ENCODE data around the gene FER1L5.

The FER1L5 gene

GRCh38 chr2:96642564-96643360, at the start of gene FER1L5:
Gene FER1L5 (plus strand): TSS chr2:96642764. CDS start chr2:96642837, 73 bp downstream.
- DNase-seq (ENCODE audit: low spot score): no peak

- DNase-seq (ENCODE audit: low spot score): no peak
Measured at GRCh38 chr2:96594282-96594681, 48.3 kb upstream of the FER1L5 start.

GRCh38 chr2:96594691-96595152, 47.8 kb upstream of the FER1L5 start:
- peak; percentile 43 for DNase-seq (ENCODE audit: low spot score)

- no peak for DNase-seq (ENCODE audit: low spot score)
Measured at GRCh38 chr2:96596596-96596995, 46.0 kb upstream of the FER1L5 start.

GRCh38 chr2:96599941-96600340, 42.6 kb upstream of the FER1L5 start:
- no peak for DNase-seq (ENCODE audit: low spot score)

GRCh38 chr2:96601382-96602292, 40.9 kb upstream of the FER1L5 start:
- no peak for DNase-seq (ENCODE audit: low spot score)

GRCh38 chr2:96602330-96602823, 40.2 kb upstream of the FER1L5 start:
- no peak for DNase-seq (ENCODE audit: low spot score)

GRCh38 chr2:96604104-96604503, 38.5 kb upstream of the FER1L5 start:
- no peak for DNase-seq (ENCODE audit: low spot score)

GRCh38 chr2:96608469-96609455, 33.8 kb upstream of the FER1L5 start:
- no peak for DNase-seq (ENCODE audit: low spot score)

- no peak for DNase-seq (ENCODE audit: low spot score)
Measured at GRCh38 chr2:96616128-96616527, 26.4 kb upstream of the FER1L5 start.

GRCh38 chr2:96616535-96616934, 26.0 kb upstream of the FER1L5 start:
- no peak for DNase-seq (ENCODE audit: low spot score)

GRCh38 chr2:96617012-96617411, 25.6 kb upstream of the FER1L5 start:
- no peak for DNase-seq (ENCODE audit: low spot score)

GRCh38 chr2:96618596-96619283, 23.8 kb upstream of the FER1L5 start:
- no peak for DNase-seq (ENCODE audit: low spot score)

- no peak for DNase-seq (ENCODE audit: low spot score)
Measured at GRCh38 chr2:96622544-96622943, 20.0 kb upstream of the FER1L5 start.

GRCh38 chr2:96623116-96623515, 19.4 kb upstream of the FER1L5 start:
- no peak for DNase-seq (ENCODE audit: low spot score)

GRCh38 chr2:96625571-96626552, 16.7 kb upstream of the FER1L5 start:
- no peak for DNase-seq (ENCODE audit: low spot score)

- no peak for DNase-seq (ENCODE audit: low spot score)
Measured at GRCh38 chr2:96626553-96626942, 16.0 kb upstream of the FER1L5 start.

- no peak for DNase-seq (ENCODE audit: low spot score)
Measured at GRCh38 chr2:96631804-96632435, 10.6 kb upstream of the FER1L5 start.

GRCh38 chr2:96633641-96634040, 8.9 kb upstream of the FER1L5 start:
- DNase-seq (ENCODE audit: low spot score): no peak
